ENCODE measurements around the gene BCAS3. TPM values are rescaled to one million over a fixed set of nuclear protein-coding genes. Genes with fewer than 3 reads are reported as not detected.

The BCAS3 gene
- total RNA-seq, 4 donors from 2014 or later: 42.1 to 84.7 (median 54.1) TPM

DNA sequence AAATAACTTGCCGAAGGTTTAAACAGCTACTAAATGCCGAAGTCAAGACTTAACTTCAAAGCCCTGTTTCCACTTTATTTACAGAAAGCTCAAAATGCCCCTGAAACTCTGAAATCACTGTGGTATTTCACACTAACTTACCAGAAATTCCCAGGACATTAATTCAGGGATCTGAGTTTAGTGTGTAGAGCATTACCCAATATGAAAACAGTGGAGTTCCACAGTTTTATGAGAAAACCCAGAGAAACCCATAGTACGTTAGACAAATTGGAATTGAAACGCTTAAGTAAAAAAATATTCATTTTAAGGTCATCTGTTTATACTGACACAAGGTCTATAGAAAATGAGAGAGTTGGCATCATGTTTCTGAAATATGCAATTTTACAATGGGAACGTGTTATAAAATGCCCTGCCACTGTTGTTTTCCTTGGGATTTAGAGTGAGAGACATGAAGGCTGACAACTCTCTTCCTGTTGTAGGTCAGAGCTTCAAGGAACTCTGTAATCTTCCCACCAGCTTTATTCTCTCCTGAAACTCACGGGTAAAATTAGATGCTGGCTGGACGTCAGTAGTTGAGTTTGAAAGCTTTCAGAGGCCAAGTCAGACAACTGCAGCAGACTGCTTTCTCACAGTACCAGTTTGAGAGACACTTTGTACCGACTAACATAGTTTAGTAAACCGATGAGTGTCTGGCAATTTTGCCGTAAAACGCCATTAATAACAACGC lies 582.6 kb downstream of the BCAS3 start:
- no peak for DNase-seq (ENCODE audit: low spot score in 2 of 2)
- TF ChIP-seq POLR2A (IDR thresholded peaks at IDR 0.05): no peak
- TF ChIP-seq, protein P1, sequence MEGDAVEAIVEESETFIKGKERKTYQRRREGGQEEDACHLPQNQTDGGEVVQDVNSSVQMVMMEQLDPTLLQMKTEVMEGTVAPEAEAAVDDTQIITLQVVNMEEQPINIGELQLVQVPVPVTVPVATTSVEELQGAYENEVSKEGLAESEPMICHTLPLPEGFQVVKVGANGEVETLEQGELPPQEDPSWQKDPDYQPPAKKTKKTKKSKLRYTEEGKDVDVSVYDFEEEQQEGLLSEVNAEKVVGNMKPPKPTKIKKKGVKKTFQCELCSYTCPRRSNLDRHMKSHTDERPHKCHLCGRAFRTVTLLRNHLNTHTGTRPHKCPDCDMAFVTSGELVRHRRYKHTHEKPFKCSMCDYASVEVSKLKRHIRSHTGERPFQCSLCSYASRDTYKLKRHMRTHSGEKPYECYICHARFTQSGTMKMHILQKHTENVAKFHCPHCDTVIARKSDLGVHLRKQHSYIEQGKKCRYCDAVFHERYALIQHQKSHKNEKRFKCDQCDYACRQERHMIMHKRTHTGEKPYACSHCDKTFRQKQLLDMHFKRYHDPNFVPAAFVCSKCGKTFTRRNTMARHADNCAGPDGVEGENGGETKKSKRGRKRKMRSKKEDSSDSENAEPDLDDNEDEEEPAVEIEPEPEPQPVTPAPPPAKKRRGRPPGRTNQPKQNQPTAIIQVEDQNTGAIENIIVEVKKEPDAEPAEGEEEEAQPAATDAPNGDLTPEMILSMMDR (IDR thresholded peaks at IDR 0.05): no peak
- intact Hi-C loops (cut with DNase I; ENCODE audit: low total_unique reads): no loop called here
- 71% methylated on average over 12 of the region's 12 CpGs for WGBS, 2 donors
- no peak overlapping the region for H3K4me3 ChIP-seq (ENCODE audit: low read depth, poor library complexity, severe bottlenecking)

- no peak overlapping the region for H3K4me3 ChIP-seq (ENCODE audit: low read depth, poor library complexity, severe bottlenecking)
- WGBS, 2 donors: 70 to 71% methylated on average over 6 of the region's 6 CpGs
- TF ChIP-seq, protein P1 (IDR thresholded peaks at IDR 0.05): no peak
- no peak for TF ChIP-seq POLR2A (IDR thresholded peaks at IDR 0.05)
- DNase-seq (ENCODE audit: low spot score in 2 of 2): no peak
- intact Hi-C loops (cut with DNase I; ENCODE audit: low total_unique reads): no loop called here
Observed at GRCh38 chr17:61261001-61261637, 583.5 kb downstream of the BCAS3 start.

- DNase-seq (ENCODE audit: low spot score in 2 of 2): no peak
- H3K4me3 ChIP-seq (ENCODE audit: low read depth, poor library complexity, severe bottlenecking): no peak overlapping the region
- TF ChIP-seq, protein P1 (IDR thresholded peaks at IDR 0.05): no peak
- no peak for TF ChIP-seq POLR2A (IDR thresholded peaks at IDR 0.05)
- WGBS, 2 donors: 79 to 86% methylated on average over 2 of the region's 2 CpGs
- intact Hi-C loops (cut with DNase I; ENCODE audit: low total_unique reads): no loop called here
Observed at GRCh38 chr17:61265397-61265796, 587.7 kb downstream of the BCAS3 start.

DNA sequence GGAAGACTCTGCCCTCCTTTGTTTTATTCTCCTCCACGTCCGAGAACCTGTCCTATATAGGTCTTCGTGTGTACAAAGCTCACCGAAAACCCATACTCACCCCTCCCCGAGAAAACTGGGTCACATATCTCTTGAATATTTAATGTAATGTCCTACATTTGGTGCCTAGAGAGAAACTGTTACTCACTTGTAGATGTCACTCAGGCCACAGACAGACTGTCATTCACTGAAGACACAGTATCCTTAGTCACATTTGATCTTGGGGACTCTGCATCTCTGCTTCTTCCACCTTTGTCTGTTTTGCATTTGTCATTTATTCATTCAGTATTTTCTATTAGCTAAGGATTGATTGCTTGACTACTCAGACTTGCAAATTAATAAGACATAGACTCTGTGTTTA lies 590.2 kb downstream of the BCAS3 start:
- H3K4me3 ChIP-seq (ENCODE audit: low read depth, poor library complexity, severe bottlenecking): no peak overlapping the region
- TF ChIP-seq POLR2A (IDR thresholded peaks at IDR 0.05): no peak
- TF ChIP-seq, protein P1 (IDR thresholded peaks at IDR 0.05): no peak
- intact Hi-C loops (cut with DNase I; ENCODE audit: low total_unique reads): no loop called here
- no peak for DNase-seq (ENCODE audit: low spot score in 2 of 2)
- 87 to 96% methylated on average over 5 of the region's 5 CpGs for WGBS, 2 donors

GRCh38 chr17:61275395-61275794 lies 597.7 kb downstream of the BCAS3 start:
- 94 to 97% methylated on average over 5 of the region's 5 CpGs for WGBS, 2 donors
- no peak overlapping the region for H3K4me3 ChIP-seq (ENCODE audit: low read depth, poor library complexity, severe bottlenecking)
- DNase-seq (ENCODE audit: low spot score in 2 of 2): no peak
- no peak for TF ChIP-seq POLR2A (IDR thresholded peaks at IDR 0.05)
- TF ChIP-seq, protein P1 (IDR thresholded peaks at IDR 0.05): no peak
- intact Hi-C loops (cut with DNase I; ENCODE audit: low total_unique reads): no loop called here

Measured in lower leg skin (tissue), 4 donors.